Body of pancreas (tissue), 4 donors: Measurements from ENCODE around the gene EPDR1. TPM values are rescaled to one million over a fixed set of nuclear protein-coding genes. Genes with fewer than 3 reads are reported as not detected.

Experiments
- ATAC-seq: fragments of 150-250 bp; one replicate; pipeline ENCODE4 v1.9.1; 2016
- DNase-seq, 4 donors: peaks; one replicate each; pipeline ENCODE4 v3.0.0-alpha.2; 2019
- H3K27ac ChIP-seq, 4 donors: fragments of 200-600 bp; sonication (generic); 1 replicate in 3 of 4; 2 replicates in 1 of 4; pipeline versions ENCODE4 v1.5.1 to v1.6.1; 2016 to 2019; ENCODE audit warnings: mild to moderate bottlenecking in 1 of 4, mixed read lengths in 1 of 4, moderate library complexity in 1 of 4
- H3K27me3 ChIP-seq, 2 donors: fragments of 200-600 bp; sonication (generic); one replicate each; pipeline ENCODE4 v1.6.0; 2016; ENCODE audit warnings: mild to moderate bottlenecking in 1 of 2
- H3K36me3 ChIP-seq, 2 donors: fragments of 200-600 bp; sonication (generic); replicated peaks in 1 of 2; 2 replicates each; pipeline ENCODE4 v1.5.1; 2016; ENCODE audit warnings: low read depth in 2 of 2; ENCODE audit not compliant: insufficient read depth in 1 of 2
- H3K4me1 ChIP-seq: fragments of 200-600 bp; sonication (generic); one replicate; pipeline ENCODE4 v1.6.0; 2016
- H3K4me3 ChIP-seq, 2 donors: fragments of 200-600 bp; sonication (generic); 1 replicate in 1 of 2; 2 replicates in 1 of 2; pipeline ENCODE4 v1.5.1; 2016 to 2019
- H3K9me3 ChIP-seq, 3 donors: fragments of 200-600 bp; sonication (generic); 1 replicate in 2 of 3; 2 replicates in 1 of 3; pipeline ENCODE4 v1.5.1; 2016
- POLR2A ChIP-seq, 3 donors: fragments of 450-650 bp; IDR thresholded peaks; one replicate each; pipeline ENCODE4 v1.6.1; 2016; ENCODE audit warnings: antibody characterized with exemption in 3 of 3, mild to moderate bottlenecking in 2 of 3
- WGBS, 2 donors: methylation state at CpG; one replicate each; pipeline ENCODE4 v1.1.5; 2017; 5-methylcytosine and 5-hydroxymethylcytosine counted together
- intact Hi-C: fragments of 100-400 bp; cut with DNase I; formaldehyde crosslinking; loops from one replicate; pipeline ENCODE4 v1.15.1; 2023
- total RNA-seq, 2 donors: library from RNA; depleted of rRNA; stranded (reverse); fragments of >200 nt; gene quantifications; one replicate each; pipeline ENCODE4 v1.1.0, GENCODE V29; 2016

Gene EPDR1
- total RNA-seq, 2 donors from 2014 or later = 17.6 to 24.7 TPM

DNA sequence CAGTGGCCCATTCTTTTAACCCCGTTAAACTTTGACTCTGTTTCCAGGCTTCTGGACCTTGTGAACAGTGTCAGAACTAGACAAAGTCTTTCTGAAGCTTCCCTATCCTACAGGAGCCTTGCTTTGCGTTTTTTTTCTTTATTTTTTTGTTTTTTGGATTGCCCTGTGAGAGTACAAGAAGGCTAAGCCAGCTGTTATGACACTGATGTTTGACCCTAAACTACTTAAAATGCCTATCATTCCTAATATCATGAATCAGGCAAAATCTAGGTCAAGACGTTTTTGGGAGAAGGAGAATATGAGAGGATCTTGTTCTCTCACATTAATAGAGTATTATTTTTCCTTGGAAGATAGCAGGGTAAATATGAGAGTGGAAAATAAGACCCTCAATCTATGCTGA, 79.8 kb downstream of the EPDR1 start:
- no peaks in the 10 kb centered on the region for H3K27me3 ChIP-seq
- H3K9me3 ChIP-seq = no peaks in the 10 kb centered on the region
- TF ChIP-seq POLR2A (IDR thresholded peaks at IDR 0.05) = no peak
- no peak for DNase-seq
- no peaks in the 10 kb centered on the region for H3K36me3 ChIP-seq
- no peak overlapping the region for H3K4me3 ChIP-seq
- 26 to 40% methylated on average over 3 of the region's 3 CpGs for WGBS, 2 donors
- H3K27ac ChIP-seq = no peak overlapping the region
- intact Hi-C loops = no loop called here
- no peaks in the 10 kb centered on the region for H3K4me1 ChIP-seq
- ATAC-seq = peak; percentile 40

Other genes with a start within 250 kb of the EPDR1 start
- 1 to 10 TPM in 1 of 2 donors, not detected in 1; 6.3 TPM for gene GPR141, start 236.9 kb upstream of the EPDR1 start, total RNA-seq
- gene NME8, start 72.0 kb upstream of the EPDR1 start, total RNA-seq = not detected
- gene SFRP4, start 3.8 kb upstream of the EPDR1 start, total RNA-seq = 1 to 10 TPM; 5.3 to 9.1 TPM